Measurements from ENCODE around the gene MDM4. TPM values are rescaled to one million over a fixed set of nuclear protein-coding genes. Genes with fewer than 3 reads are reported as not detected.
A peak's percentile ranks its signal among the peaks of the same experiment; 100 is the strongest.

MDM4 gene, protein sequence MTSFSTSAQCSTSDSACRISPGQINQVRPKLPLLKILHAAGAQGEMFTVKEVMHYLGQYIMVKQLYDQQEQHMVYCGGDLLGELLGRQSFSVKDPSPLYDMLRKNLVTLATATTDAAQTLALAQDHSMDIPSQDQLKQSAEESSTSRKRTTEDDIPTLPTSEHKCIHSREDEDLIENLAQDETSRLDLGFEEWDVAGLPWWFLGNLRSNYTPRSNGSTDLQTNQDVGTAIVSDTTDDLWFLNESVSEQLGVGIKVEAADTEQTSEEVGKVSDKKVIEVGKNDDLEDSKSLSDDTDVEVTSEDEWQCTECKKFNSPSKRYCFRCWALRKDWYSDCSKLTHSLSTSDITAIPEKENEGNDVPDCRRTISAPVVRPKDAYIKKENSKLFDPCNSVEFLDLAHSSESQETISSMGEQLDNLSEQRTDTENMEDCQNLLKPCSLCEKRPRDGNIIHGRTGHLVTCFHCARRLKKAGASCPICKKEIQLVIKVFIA
- 10 to 100 TPM; 56.9 to 96.3 (median 71.5) TPM for total RNA-seq

DNA sequence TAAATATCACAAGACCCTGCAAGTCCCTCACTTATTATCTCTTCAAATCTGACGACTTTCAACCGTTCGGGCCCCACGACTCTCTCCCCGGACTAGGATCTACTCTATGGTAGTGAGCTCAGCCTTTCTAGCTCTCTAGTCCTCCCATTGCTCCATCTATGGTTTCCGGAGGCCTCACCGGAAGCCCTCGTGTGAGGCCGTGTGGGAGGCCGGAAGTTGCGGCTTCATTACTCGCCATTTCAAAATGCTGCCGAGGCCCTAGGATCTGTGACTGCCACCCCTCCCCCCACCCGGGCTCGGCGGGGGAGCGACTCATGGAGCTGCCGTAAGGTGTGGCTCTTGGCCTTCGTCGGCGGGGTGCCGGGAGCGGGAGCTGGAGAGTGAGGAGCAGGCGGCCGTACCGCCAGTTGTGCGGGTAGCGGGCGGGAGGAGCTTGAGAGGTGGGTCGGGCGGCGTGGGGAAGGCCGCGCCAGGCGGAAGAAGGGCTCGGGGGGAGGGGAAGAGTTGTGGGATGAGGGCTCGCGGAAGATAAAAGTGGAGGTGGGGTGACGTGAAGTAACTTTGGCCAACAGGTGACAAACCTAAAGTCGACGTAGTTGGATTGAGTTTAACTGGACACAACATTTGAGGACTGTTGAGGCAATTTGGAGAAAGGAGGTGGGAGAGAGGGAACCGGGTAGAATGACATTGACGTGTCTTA lies at the start of gene MDM4:
Gene MDM4 (plus strand): TSS at position 227 of the 700 bp plus-strand sequence. CDS start 9,113 bp downstream, outside the sequence.
- ATAC-seq (ENCODE audit: low FRiP score) (peak; percentile 97), DNase-seq (ENCODE audit: low spot score) (peak; percentile 89)

DNA sequence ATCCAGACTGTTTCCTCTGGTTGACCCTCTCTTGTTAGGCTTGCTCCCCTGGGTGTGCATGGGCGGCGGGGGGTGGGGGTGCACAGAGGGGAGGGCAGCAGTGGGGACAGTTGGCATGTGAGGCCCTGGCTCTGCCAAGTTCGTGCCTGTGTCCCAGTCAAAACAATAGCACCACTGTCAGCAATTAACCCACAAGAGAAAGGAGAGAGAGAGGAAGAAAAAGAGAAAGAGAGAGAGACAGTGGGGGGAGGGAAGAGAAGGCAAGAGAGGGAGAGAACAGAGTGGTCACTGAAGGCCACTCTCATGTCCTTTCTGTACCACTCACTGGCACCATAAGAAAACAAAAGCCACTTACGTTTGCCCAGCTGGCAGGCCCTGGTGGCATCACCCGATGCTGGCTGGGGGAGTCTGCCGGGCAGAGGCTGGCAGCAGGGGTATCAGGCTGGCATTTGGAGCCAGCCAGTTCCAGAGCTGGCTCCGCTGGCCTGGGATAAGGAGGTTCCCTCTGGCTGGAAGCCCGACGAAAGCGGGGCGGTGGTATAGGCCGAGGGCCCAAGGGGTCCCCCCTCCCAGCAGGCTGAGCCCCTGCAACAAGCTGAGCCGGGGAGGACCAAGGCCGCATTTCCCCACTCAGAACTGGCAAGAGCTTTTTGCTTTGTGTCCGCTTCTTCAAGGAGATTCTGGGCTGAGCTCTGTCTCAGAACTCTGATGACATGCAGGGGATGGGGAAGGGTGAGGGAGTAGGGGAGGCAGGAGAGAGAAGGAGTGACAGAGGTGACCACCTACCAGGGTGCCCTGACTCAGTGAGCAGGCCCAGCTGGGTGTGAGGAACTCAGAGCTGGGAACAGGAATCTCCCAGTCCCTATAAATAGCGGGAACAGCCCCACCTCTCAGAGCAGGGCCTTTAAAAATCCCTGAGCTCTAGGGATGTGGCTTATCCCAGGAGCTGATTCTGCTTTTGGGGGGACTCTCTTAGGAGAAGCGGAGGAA lies 49.5 kb upstream of the MDM4 start:
- ATAC-seq (ENCODE audit: low FRiP score) (no peak), DNase-seq (ENCODE audit: low spot score) (no peak)
- TF ChIP-seq, protein P1, sequence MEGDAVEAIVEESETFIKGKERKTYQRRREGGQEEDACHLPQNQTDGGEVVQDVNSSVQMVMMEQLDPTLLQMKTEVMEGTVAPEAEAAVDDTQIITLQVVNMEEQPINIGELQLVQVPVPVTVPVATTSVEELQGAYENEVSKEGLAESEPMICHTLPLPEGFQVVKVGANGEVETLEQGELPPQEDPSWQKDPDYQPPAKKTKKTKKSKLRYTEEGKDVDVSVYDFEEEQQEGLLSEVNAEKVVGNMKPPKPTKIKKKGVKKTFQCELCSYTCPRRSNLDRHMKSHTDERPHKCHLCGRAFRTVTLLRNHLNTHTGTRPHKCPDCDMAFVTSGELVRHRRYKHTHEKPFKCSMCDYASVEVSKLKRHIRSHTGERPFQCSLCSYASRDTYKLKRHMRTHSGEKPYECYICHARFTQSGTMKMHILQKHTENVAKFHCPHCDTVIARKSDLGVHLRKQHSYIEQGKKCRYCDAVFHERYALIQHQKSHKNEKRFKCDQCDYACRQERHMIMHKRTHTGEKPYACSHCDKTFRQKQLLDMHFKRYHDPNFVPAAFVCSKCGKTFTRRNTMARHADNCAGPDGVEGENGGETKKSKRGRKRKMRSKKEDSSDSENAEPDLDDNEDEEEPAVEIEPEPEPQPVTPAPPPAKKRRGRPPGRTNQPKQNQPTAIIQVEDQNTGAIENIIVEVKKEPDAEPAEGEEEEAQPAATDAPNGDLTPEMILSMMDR (IDR thresholded peaks at IDR 0.05): no peak

More for the DNA sequence above, at the start of gene MDM4:
- TF ChIP-seq, protein P1 (IDR thresholded peaks at IDR 0.05): no peak

DNA sequence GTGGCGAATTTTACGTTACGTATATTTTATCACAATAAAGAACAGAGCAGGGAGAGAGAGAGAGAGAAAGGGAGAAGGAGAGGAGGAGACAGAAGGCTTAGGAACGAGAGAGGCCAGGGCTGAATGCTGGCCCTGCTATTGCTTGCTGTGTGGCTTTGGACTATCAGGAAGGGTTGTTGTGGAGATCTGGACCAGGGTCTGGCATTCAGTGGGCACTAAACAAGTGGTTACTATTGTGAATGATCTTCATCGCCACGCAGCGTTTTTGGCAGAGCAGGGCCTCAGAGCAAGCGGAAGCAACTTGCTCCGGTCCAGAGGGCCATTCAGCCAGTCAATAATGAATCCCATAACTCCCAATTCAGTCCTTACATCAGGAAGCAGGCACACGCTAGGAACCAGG lies 48.0 kb upstream of the MDM4 start:
- ATAC-seq (ENCODE audit: low FRiP score): no peak
- TF ChIP-seq, protein P1 (IDR thresholded peaks at IDR 0.05): no peak
- no peak for DNase-seq (ENCODE audit: low spot score)

DNA sequence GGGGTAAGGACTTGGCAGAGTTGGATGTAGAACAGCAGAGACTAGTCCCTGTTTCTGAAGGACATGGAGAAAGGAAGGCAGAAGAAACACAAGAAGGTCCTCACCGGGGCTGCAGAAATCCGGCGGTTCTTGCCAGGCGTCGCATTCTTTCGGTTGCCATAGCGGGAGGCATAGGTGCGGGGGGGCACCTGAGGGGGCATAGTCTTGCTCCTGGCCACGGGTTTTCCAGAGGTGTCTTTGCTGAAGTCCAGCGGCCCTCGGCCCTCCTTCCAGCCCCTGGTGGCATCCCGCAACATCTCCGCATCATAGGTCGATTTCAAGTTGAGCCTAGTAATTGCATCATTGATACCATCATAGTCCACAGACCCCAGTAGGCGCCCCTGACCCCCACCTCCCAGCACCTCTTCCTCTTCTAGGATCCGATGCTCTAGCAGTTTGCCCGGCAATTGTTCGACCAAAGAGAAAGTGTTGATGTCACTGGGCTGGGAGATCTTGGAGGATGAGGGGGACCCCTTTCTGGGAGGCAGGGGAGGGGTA lies 47.4 kb upstream of the MDM4 start:
- ATAC-seq (ENCODE audit: low FRiP score) (no peak), DNase-seq (ENCODE audit: low spot score) (no peak)
- TF ChIP-seq, protein P1 (IDR thresholded peaks at IDR 0.05): no peak

DNA sequence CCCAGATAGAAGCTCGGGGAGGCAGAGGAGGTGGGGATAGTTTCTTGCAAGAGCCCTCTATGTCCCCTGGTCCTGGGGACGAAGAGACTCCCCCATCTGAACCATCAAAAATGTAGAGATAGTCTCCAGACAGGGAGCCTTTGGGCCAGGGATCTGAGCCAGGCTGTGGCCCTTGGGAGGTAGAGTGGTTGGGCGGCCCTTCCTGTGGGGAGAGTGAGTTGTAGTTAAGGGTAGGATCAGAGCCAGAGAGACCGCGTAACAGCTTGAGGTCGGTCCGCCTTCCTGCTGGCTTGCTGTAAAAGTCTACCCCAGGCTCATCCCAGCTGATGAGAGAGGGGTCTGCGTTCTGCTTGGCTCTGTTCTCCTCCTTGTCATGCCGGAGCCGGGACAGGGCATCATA lies 46.9 kb upstream of the MDM4 start:
- no peak for ATAC-seq (ENCODE audit: low FRiP score)
- DNase-seq (ENCODE audit: low spot score): no peak
- TF ChIP-seq, protein P1 (IDR thresholded peaks at IDR 0.05): no peak

DNA sequence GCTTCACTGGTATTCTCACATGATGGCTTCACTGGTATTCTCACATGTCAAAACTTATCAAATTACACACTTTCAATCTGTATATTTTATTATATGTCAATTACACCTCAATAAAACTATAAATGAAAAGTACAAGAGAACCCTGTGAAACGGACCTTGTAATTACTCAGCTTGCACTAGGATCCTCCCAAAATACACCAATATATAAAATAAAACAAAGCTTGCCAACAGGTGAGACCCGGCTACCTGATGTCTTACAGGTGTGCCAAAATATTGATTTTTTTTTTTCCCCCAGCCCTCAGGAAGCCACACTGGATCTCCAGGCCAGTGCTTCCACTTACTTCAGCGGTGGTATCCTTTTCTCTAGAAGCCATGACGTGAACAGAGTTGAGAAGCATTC lies 44.5 kb upstream of the MDM4 start:
- TF ChIP-seq, protein P1 (IDR thresholded peaks at IDR 0.05): no peak
- ATAC-seq (ENCODE audit: low FRiP score): no peak
- no peak for DNase-seq (ENCODE audit: low spot score)

Measured in omental fat pad (tissue), 4 donors.